GM12878 (cell line): ENCODE measurements around the gene KLF11. TPM values are rescaled to one million over a fixed set of nuclear protein-coding genes. Genes with fewer than 3 reads are reported as not detected.

Experiments
- ATAC-seq: fragments of 200-7000 bp; cut with Tn5 transposase; 3 replicates; pipeline ENCODE4 v1.9.1; 2020; ENCODE audit warnings: mild to moderate bottlenecking, moderate library complexity
- BruUV-seq: library from RNA; stranded (reverse); fragments of 400-500 nt; replicated peaks from 2 replicates; lab custom pipeline; 2021; lab: Mats Ljungman, UMichigan
- CTCF ChIA-PET: fragments of 300-600 bp; sonication (Branson Sonifier 250); formaldehyde crosslinking; extraction: SDS; loops from one replicate; lab custom pipeline; 2021; ENCODE audit warnings: inconsistent platforms; lab: Yijun Ruan, JAX
- POLR2A ChIA-PET: fragments of 350-600 bp; formaldehyde crosslinking; extraction: SDS; loops from one replicate; lab custom pipeline; 2021; ENCODE audit warnings: inconsistent platforms; lab: Charles Lee
- RAD21 ChIA-PET: fragments of 300-600 bp; sonication (Branson Sonifier 250); formaldehyde crosslinking; loops from one replicate; lab custom pipeline; 2023; ENCODE audit warnings: antibody characterized with exemption; ENCODE audit not compliant: unreplicated experiment; lab: Charles Lee
- SMC1A ChIA-PET: fragments of 300-600 bp; sonication (Branson Sonifier 250); formaldehyde crosslinking; loops from one replicate; lab custom pipeline; 2023; ENCODE audit not compliant: unreplicated experiment, uncharacterized antibody; lab: Charles Lee
- DNase-seq: peaks from one replicate; pipeline ENCODE4 v3.0.0-alpha.2; 2011; ENCODE audit warnings: low read depth, low spot score
- FAIRE-seq: peaks from 3 replicates; lab custom pipeline; 2011; peaks lifted over from hg19 to GRCh38; lab: Jason Lieb, UNC
- H2AFZ ChIP-seq: 2 replicates; pipeline ENCODE4 v1.6.0; 2011; ENCODE audit warnings: low read depth, low read length, control low read depth; ENCODE audit not compliant: control insufficient read depth
- H3K27ac ChIP-seq: 2 replicates; pipeline ENCODE4 v1.5.1; 2011; ENCODE audit warnings: control low read depth; ENCODE audit not compliant: control insufficient read depth, insufficient read depth
- H3K27me3 ChIP-seq, 2 experiments: replicated peaks in 1 of 2; 2 replicates each; pipeline versions ENCODE4 v1.6.0 to v1.6.1; 2011; ENCODE audit warnings: low read length in 1 of 2; ENCODE audit not compliant: control insufficient read depth in 2 of 2, insufficient read depth in 2 of 2
- H3K36me3 ChIP-seq, 2 experiments: 2 replicates each; pipeline ENCODE4 v1.5.1; 2011; ENCODE audit warnings: low read length in 1 of 2; ENCODE audit not compliant: control insufficient read depth in 2 of 2, insufficient read depth in 2 of 2
- H3K4me1 ChIP-seq: 2 replicates; pipeline ENCODE4 v1.6.1; 2011; ENCODE audit warnings: mild to moderate bottlenecking, low read length, moderate library complexity, mixed read lengths; ENCODE audit not compliant: control insufficient read depth, insufficient read depth
- H3K4me2 ChIP-seq: 2 replicates; pipeline ENCODE4 v1.6.0; 2011; ENCODE audit warnings: control low read depth; ENCODE audit not compliant: control insufficient read depth, insufficient read depth
- H3K4me3 ChIP-seq: fragments of 200-600 bp; sonication (generic); 2 replicates; pipeline ENCODE4 v1.5.1; 2016
- H3K79me2 ChIP-seq: 2 replicates; pipeline ENCODE4 v1.6.0; 2011; ENCODE audit warnings: low read length; ENCODE audit not compliant: control insufficient read depth, insufficient read depth
- H3K9ac ChIP-seq: 2 replicates; pipeline ENCODE4 v1.8.0; 2011; ENCODE audit warnings: low read length, control low read depth, mixed read lengths; ENCODE audit not compliant: control insufficient read depth, insufficient read depth
- H3K9me3 ChIP-seq: replicated peaks from 3 replicates; pipeline ENCODE4 v1.5.1; 2011; ENCODE audit warnings: mild to moderate bottlenecking, low read length; ENCODE audit not compliant: control insufficient read depth, insufficient read depth
- H4K20me1 ChIP-seq: 2 replicates; pipeline ENCODE4 v1.6.0; 2011; ENCODE audit not compliant: control insufficient read depth, insufficient read depth
- CHD1 ChIP-seq: IDR thresholded peaks from 2 replicates; pipeline ENCODE4 v1.6.1; 2012; ENCODE audit warnings: low read depth, low read length, improper control_type of control experiment
- DPF2 ChIP-seq: fragments of 450-650 bp; IDR thresholded peaks from 2 replicates; pipeline ENCODE4 v1.6.1; 2017; ENCODE audit warnings: mild to moderate bottlenecking
- FOXK2 ChIP-seq: fragments of 450-650 bp; IDR thresholded peaks from 2 replicates; pipeline ENCODE4 v1.6.1; 2017; ENCODE audit warnings: mild to moderate bottlenecking, moderate library complexity
- HDAC2 ChIP-seq: fragments of 200-600 bp; sonication (generic); IDR thresholded peaks from 2 replicates; pipeline ENCODE4 v1.6.1; 2017
- HDAC6 ChIP-seq: fragments of 200-600 bp; sonication (generic); IDR thresholded peaks from one replicate; pipeline ENCODE4 v1.8.0; 2017; ENCODE audit warnings: antibody characterized with exemption; ENCODE audit not compliant: unreplicated experiment
- HDGF ChIP-seq: fragments of 450-650 bp; IDR thresholded peaks from 2 replicates; pipeline ENCODE4 v1.6.1; 2016; ENCODE audit warnings: antibody characterized with exemption
- IKZF1 ChIP-seq: fragments of 450-650 bp; conservative IDR thresholded peaks from 2 replicates; pipeline ENCODE4 v1.6.1; 2017; ENCODE audit warnings: antibody characterized with exemption, mild to moderate bottlenecking
- IRF4 ChIP-seq: IDR thresholded peaks from 2 replicates; pipeline ENCODE4 v1.6.1; 2011; ENCODE audit warnings: low read depth, low read length
- LARP7 ChIP-seq: fragments of 450-650 bp; IDR thresholded peaks from 2 replicates; pipeline ENCODE4 v1.6.1; 2017; ENCODE audit warnings: mild to moderate bottlenecking
- MEF2A ChIP-seq: IDR thresholded peaks from 2 replicates; pipeline ENCODE4 v1.6.1; 2011; ENCODE audit warnings: low read depth, mild to moderate bottlenecking, low read length, moderate library complexity; ENCODE audit not compliant: insufficient read depth
- MTA2 ChIP-seq: fragments of 450-650 bp; IDR thresholded peaks from 2 replicates; pipeline ENCODE4 v1.6.1; 2016; ENCODE audit warnings: low read depth, mild to moderate bottlenecking, moderate library complexity
- POLR2AphosphoS5 ChIP-seq: IDR thresholded peaks from 2 replicates; pipeline ENCODE4 v1.6.1; 2011; ENCODE audit warnings: mild to moderate bottlenecking, low read length, inconsistent platforms
- RB1 ChIP-seq: fragments of 450-650 bp; formaldehyde crosslinking; IDR thresholded peaks from 2 replicates; pipeline ENCODE4 v1.6.1; 2017; ENCODE audit warnings: mild to moderate bottlenecking, borderline replicate concordance
- RFX5 ChIP-seq: IDR thresholded peaks from 2 replicates; pipeline ENCODE4 v1.6.1; 2011; ENCODE audit warnings: low read depth, low read length, improper control_type of control experiment
- SIN3A ChIP-seq: IDR thresholded peaks from 2 replicates; pipeline ENCODE4 v1.6.1; 2012; ENCODE audit warnings: low read depth, low read length, improper control_type of control experiment
- SIX5 ChIP-seq: IDR thresholded peaks from 2 replicates; pipeline ENCODE4 v1.6.1; 2011; ENCODE audit warnings: mild to moderate bottlenecking, low read depth, low read length, moderate library complexity; ENCODE audit not compliant: severe bottlenecking
- SUZ12 ChIP-seq: fragments of 200-600 bp; sonication (generic); IDR thresholded peaks from one replicate; pipeline ENCODE4 v1.6.1; 2018; ENCODE audit warnings: antibody characterized with exemption, mild to moderate bottlenecking; ENCODE audit not compliant: unreplicated experiment
- WRNIP1 ChIP-seq: IDR thresholded peaks from 2 replicates; pipeline ENCODE4 v1.6.1; 2011; ENCODE audit warnings: low read depth, low read length, improper control_type of control experiment, borderline replicate concordance
- ZNF687 ChIP-seq: fragments of 450-650 bp; IDR thresholded peaks from 2 replicates; pipeline ENCODE4 v1.6.1; 2017; ENCODE audit warnings: mild to moderate bottlenecking, moderate library complexity
- WGBS: methylation state at CpG from one replicate; pipeline ENCODE4 v1.1.6; 2016; ENCODE audit warnings: low lambda C conversion rate; ENCODE audit not compliant: insufficient replicate concordance, insufficient coverage; ENCODE audit errors: missing lambda C conversion rate; 5-methylcytosine and 5-hydroxymethylcytosine counted together
- in situ Hi-C: fragments of 300-500 bp; cut with MboI; formaldehyde crosslinking; loops from 9 replicates; pipeline ENCODE4 v1.14.3; 2018; ENCODE audit warnings: mixed read lengths
- intact Hi-C: fragments of 100-400 bp; cut with micrococcal nuclease; formaldehyde crosslinking; loops from one replicate; pipeline ENCODE4 v1.14.2; 2022; ENCODE audit not compliant: unreplicated experiment
- polyA plus RNA-seq, 11 experiments: library from polyadenylated mRNA; depleted of rRNA in 4 of 11; unstranded in 6 of 11; stranded (reverse) in 5 of 11; fragments of >200 nt; fragmentation: Nextera tagmentation in 4 of 11; fragmentation: Illumina TruSeq in 1 of 11; extraction: Ambion mirVana in 4 of 11; extraction: Trizol in 1 of 11; gene quantifications; 1 replicate in 1 of 11; 2 replicates in 10 of 11; pipeline versions ENCODE4 v1.2.1 to v1.2.3, GENCODE V29; 2011 to 2016; ENCODE audit warnings: inconsistent platforms in 2 of 11, missing spikeins in 2 of 11, low read depth in 1 of 11
- total RNA-seq, 4 experiments: library from RNA; depleted of rRNA in 3 of 4; stranded (reverse); fragments of >200 nt in 3 of 4; fragmentation: Illumina TruSeq in 1 of 4; extraction: Trizol in 1 of 4; gene quantifications; 2 replicates each; pipeline versions ENCODE4 v1.2.1 to v1.2.3, GENCODE V29; 2013 to 2021

KLF11 gene
- total and polyA plus RNA-seq, 10 of the 15 experiments (the other 5 are each of a cell fraction or from before 2014, with no cell fraction given) = 0.03 to 0.54 (median 0.14) TPM; not detected in 1

- 72% methylated on average over 16 of the region's 16 CpGs for WGBS
- RAD21 ChIA-PET = no interaction called here
- no TSS peak for BruUV-seq
These were observed 8.9 kb downstream of the KLF11 start for GRCh38 chr2:10052216-10052615.

More at GRCh38 chr2:10052216-10052615, 8.9 kb downstream of the KLF11 start:
- no peak overlapping the region for H3K27ac ChIP-seq
- DNase-seq (no peak), ATAC-seq (no peak)
- POLR2A ChIA-PET = interaction anchor here (0.9 to 1.1 kb wide), 2 partner anchors 20 to 75 kb away, joined by 3 to 4 read pairs; no protein-coding TSS in a partner anchor
- no peaks in the 10 kb centered on the region for H4K20me1 ChIP-seq
- H3K4me3 ChIP-seq = no peak overlapping the region
- SMC1A ChIA-PET = interaction anchor here (1.0 to 1.4 kb wide), 3 partner anchors 45 to 253 kb away, joined by 3 to 8 read pairs (median 3); no protein-coding TSS in a partner anchor
- CTCF ChIA-PET = interaction anchor here (0.7 to 10.0 kb wide), 6 partner anchors 25 to 282 kb away, joined by 3 to 164 read pairs (median 4); no protein-coding TSS in a partner anchor
- H2AFZ ChIP-seq = no peak overlapping the region
- H3K9ac ChIP-seq = no peak overlapping the region
- in situ Hi-C loops = no loop called here
- no peaks in the 10 kb centered on the region; a peak in 1 of 4 replicates for H3K27me3 ChIP-seq
- no peak for TF ChIP-seq MEF2A
- TF ChIP-seq POLR2AphosphoS5 = no peak
- no peak for TF ChIP-seq ZNF687
- TF ChIP-seq HDGF = no peak
- no peak for TF ChIP-seq DPF2
- no peak for TF ChIP-seq HDAC6
- no peak for TF ChIP-seq RB1
- TF ChIP-seq IKZF1 = no peak
- TF ChIP-seq RFX5 = no peak
- no peak for TF ChIP-seq LARP7
- TF ChIP-seq SIX5 = no peak
- no peak for TF ChIP-seq SUZ12
- no peak for TF ChIP-seq CHD1
- no peak for TF ChIP-seq SIN3A
- no peak for TF ChIP-seq WRNIP1
- no peak for TF ChIP-seq MTA2
- no peak for TF ChIP-seq FOXK2
- TF ChIP-seq IRF4 = no peak
- TF ChIP-seq HDAC2 = no peak
- TF ChIP-seq, all 136 proteins: peak for 0
- intact Hi-C loops = no loop called here
- Histone ChIP-seq H3K4me1 (no peaks in the 10 kb centered on the region), H3K4me2 (no peak overlapping the region), H3K36me3 (no peaks in the 10 kb centered on the region), H3K79me2 (no peaks in the 10 kb centered on the region), H3K9me3 (no peaks in the 10 kb centered on the region)
- FAIRE-seq = no peak
